Neural progenitor cell (in vitro differentiated cells): ENCODE measurements around the gene SLC23A1. TPM values are rescaled to one million over a fixed set of nuclear protein-coding genes. Genes with fewer than 3 reads are reported as not detected.

ENCODE experiments used
- DNase-seq: peaks from one replicate; pipeline ENCODE4 v3.0.0-alpha.2; 2016; ENCODE audit warnings: low spot score
- H2AFZ ChIP-seq: fragments of 200-600 bp; sonication (generic); replicated peaks from 2 replicates; pipeline ENCODE4 v1.6.1; 2016; ENCODE audit warnings: antibody characterized with exemption
- H3F3A ChIP-seq: fragments of 200-600 bp; sonication (generic); 2 replicates; pipeline ENCODE4 v1.6.1; 2016; ENCODE audit warnings: antibody characterized with exemption, low read depth
- H3K27ac ChIP-seq: fragments of 200-600 bp; sonication (generic); 2 replicates; pipeline ENCODE4 v1.5.1; 2016; ENCODE audit warnings: mild to moderate bottlenecking
- H3K27me3 ChIP-seq: fragments of 200-600 bp; sonication (generic); 2 replicates; pipeline ENCODE4 v1.6.1; 2016; ENCODE audit warnings: mild to moderate bottlenecking, moderate library complexity
- H3K36me3 ChIP-seq: fragments of 200-600 bp; sonication (generic); 2 replicates; pipeline ENCODE4 v1.5.1; 2016
- H3K4me1 ChIP-seq: fragments of 200-600 bp; sonication (generic); 2 replicates; pipeline ENCODE4 v1.6.1; 2016; ENCODE audit warnings: mixed run types
- H3K4me2 ChIP-seq: fragments of 200-600 bp; sonication (generic); 2 replicates; pipeline ENCODE4 v1.6.1; 2016
- H3K4me3 ChIP-seq: fragments of 200-600 bp; sonication (generic); 2 replicates; pipeline ENCODE4 v1.5.1; 2016
- H3K79me2 ChIP-seq: fragments of 200-600 bp; sonication (generic); 2 replicates; pipeline ENCODE4 v1.6.1; 2016; ENCODE audit warnings: low read depth
- H3K9ac ChIP-seq: fragments of 200-600 bp; sonication (generic); 2 replicates; pipeline ENCODE4 v1.6.1; 2016
- H3K9me3 ChIP-seq: fragments of 200-600 bp; sonication (generic); 2 replicates; pipeline ENCODE4 v1.5.1; 2016; ENCODE audit warnings: low read depth
- H4K20me1 ChIP-seq: fragments of 200-600 bp; sonication (generic); 2 replicates; pipeline ENCODE4 v1.6.1; 2016; ENCODE audit warnings: low read depth
- H3K27ac Mint-ChIP-seq: 3 replicates; pipeline ENCODE4 v1.8.0; 2021; ENCODE audit warnings: mixed read lengths
- H3K27me3 Mint-ChIP-seq: 2 replicates; pipeline ENCODE4 v1.8.0; 2022; ENCODE audit warnings: low read depth, mild to moderate bottlenecking, inconsistent platforms, moderate library complexity, mixed read lengths; ENCODE audit not compliant: insufficient read depth
- H3K36me3 Mint-ChIP-seq: 3 replicates; pipeline ENCODE4 v1.8.0; 2021; ENCODE audit warnings: mixed read lengths
- H3K4me1 Mint-ChIP-seq: 3 replicates; pipeline ENCODE4 v1.8.0; 2021; ENCODE audit warnings: mixed read lengths
- H3K4me3 Mint-ChIP-seq: 3 replicates; pipeline ENCODE4 v1.8.0; 2021; ENCODE audit warnings: mild to moderate bottlenecking, moderate library complexity, mixed read lengths
- H3K9me3 Mint-ChIP-seq: 3 replicates; pipeline ENCODE4 v1.8.0; 2020; ENCODE audit warnings: mixed read lengths
- CTCF ChIP-seq: fragments of 200-600 bp; sonication (generic); IDR thresholded peaks from 2 replicates; pipeline ENCODE4 v1.5.1; 2017; ENCODE audit warnings: antibody characterized with exemption, mild to moderate bottlenecking
- EZH2 ChIP-seq: fragments of 200-600 bp; sonication (generic); IDR thresholded peaks from 2 replicates; pipeline ENCODE4 v1.6.1; 2017; ENCODE audit warnings: antibody characterized with exemption, mild to moderate bottlenecking, moderate library complexity
- EZH2phosphoT487 ChIP-seq: fragments of 200-600 bp; sonication (generic); IDR thresholded peaks from 2 replicates; pipeline ENCODE4 v1.6.1; 2017; ENCODE audit warnings: antibody characterized with exemption
- total RNA-seq: library from RNA; depleted of rRNA; stranded (reverse); fragments of >200 nt; gene quantifications from 2 replicates; pipeline ENCODE4 v1.2.3, GENCODE V29; 2015; ENCODE audit warnings: low replicate concordance

The SLC23A1 gene
- total RNA-seq, 1 donor from 2014 or later: not detected

GRCh38 chr5:139391570-139392323 is 8.7 kb upstream of the SLC23A1 start:
- Histone ChIP-seq H3K9ac (no peak overlapping the region), H3K4me3 (peak overlapping the region; percentile 46), H3K27ac (no peak overlapping the region), H3K36me3 (no peaks in the 10 kb centered on the region), H3K9me3 (no peaks in the 10 kb centered on the region), H4K20me1 (peaks cover 4% of the 10 kb centered on the region), H2AFZ (peak overlapping the region; percentile 83), H3K79me2 (no peaks in the 10 kb centered on the region), H3F3A (peaks cover 36% of the 10 kb centered on the region), H3K4me2 (peak overlapping the region; percentile 82), H3K4me1 (peaks cover 16% of the 10 kb centered on the region), H3K27me3 (peaks cover 51% of the 10 kb centered on the region)
- no peak for DNase-seq
- H3K9me3 Mint-ChIP-seq: no peaks in the 10 kb centered on the region
- peaks cover 5% of the 10 kb centered on the region for H3K36me3 Mint-ChIP-seq
- no peak for TF ChIP-seq EZH2
- no peak for TF ChIP-seq EZH2phosphoT487
- no peak for TF ChIP-seq CTCF
- peak overlapping the region; percentile 52 for H3K4me3 Mint-ChIP-seq
- peaks cover 30% of the 10 kb centered on the region for H3K27me3 Mint-ChIP-seq
- no peak overlapping the region for H3K27ac Mint-ChIP-seq
- H3K4me1 Mint-ChIP-seq: peaks cover 14% of the 10 kb centered on the region

GRCh38 chr5:139390639-139391569 is 7.8 kb upstream of the SLC23A1 start:
- Histone ChIP-seq H3K4me1 (peaks cover 16% of the 10 kb centered on the region), H3F3A (peaks cover 30% of the 10 kb centered on the region), H3K9ac (no peak overlapping the region), H3K79me2 (no peaks in the 10 kb centered on the region), H3K27ac (no peak overlapping the region), H3K4me3 (no peak overlapping the region), H3K4me2 (no peak overlapping the region), H4K20me1 (peaks cover 4% of the 10 kb centered on the region), H3K36me3 (no peaks in the 10 kb centered on the region), H2AFZ (no peak overlapping the region), H3K27me3 (peaks cover 46% of the 10 kb centered on the region), H3K9me3 (no peaks in the 10 kb centered on the region)
- TF ChIP-seq CTCF (no peak), EZH2phosphoT487 (no peak), EZH2 (no peak)
- DNase-seq: no peak
- peak overlapping the region; percentile 90 for H3K27ac Mint-ChIP-seq
- peaks cover 25% of the 10 kb centered on the region for H3K27me3 Mint-ChIP-seq
- H3K4me3 Mint-ChIP-seq: no peak overlapping the region
- H3K4me1 Mint-ChIP-seq: peaks cover 10% of the 10 kb centered on the region
- H3K36me3 Mint-ChIP-seq: no peaks in the 10 kb centered on the region
- H3K9me3 Mint-ChIP-seq: no peaks in the 10 kb centered on the region

DNA sequence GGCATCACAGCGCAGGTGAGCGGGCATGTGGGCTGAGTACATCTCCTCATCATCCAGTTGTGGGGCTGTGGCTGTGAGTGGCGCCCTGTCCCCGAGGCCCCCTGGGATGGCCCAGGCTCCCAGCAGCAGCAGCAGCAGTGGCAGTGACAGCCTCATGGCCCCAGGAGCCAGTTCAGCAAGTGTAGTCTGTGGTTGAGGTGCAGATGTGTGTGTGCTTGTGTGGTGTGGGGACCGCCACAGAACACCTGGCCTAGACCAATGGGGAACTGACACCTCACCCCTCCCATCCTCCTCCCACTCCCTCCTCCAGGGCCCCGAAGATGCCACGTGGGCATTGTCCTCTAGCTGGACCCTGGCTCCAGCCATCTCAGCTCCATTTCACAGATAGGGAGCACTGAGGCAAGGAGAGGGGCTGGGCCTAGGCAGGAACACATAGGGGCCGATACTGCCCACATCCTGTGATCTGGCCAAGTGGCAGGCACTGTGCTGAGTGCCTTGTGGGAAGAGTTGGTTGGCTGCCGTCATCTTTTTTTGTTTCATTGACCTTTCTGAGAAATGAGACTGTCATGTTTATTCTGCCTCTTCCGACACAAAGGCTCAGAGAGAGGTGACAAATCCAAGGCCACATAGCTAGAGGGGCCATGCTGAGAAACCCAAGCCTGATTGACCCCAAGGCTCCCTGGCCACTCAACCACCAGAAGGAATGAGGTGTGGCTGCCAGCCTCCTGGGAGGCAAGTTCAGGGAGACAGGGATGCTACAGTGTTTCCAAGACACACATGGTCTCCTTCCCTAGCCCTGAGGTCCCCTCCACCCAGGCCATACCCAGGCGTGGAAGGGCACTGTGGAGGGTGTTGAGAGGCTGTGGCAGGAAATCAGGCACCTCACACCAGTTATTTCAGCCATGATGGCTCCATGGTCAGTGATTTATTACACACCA is 6.9 kb upstream of the SLC23A1 start, which contains the start of gene MZB1:
Gene MZB1 (minus strand): TSS at position 213 of the 938 bp plus-strand sequence. CDS start 57 bp downstream, at position 156.
- no peak within 1 kb of the TSS for H3K4me3 Mint-ChIP-seq
- peaks cover 24% of the 10 kb centered on the region for H3F3A ChIP-seq
- H2AFZ ChIP-seq: no peak within 1 kb of the TSS
- no peaks in the 10 kb centered on the region for H3K9me3 Mint-ChIP-seq
- no peaks in the 10 kb centered on the region for H3K36me3 ChIP-seq
- TF ChIP-seq CTCF (no peak), EZH2 (no peak), EZH2phosphoT487 (no peak)
- peaks cover 21% of the 10 kb centered on the region for H3K27me3 Mint-ChIP-seq
- no peaks in the 10 kb centered on the region for H3K9me3 ChIP-seq
- peaks cover 14% of the 10 kb centered on the region for H3K4me1 ChIP-seq
- H3K27ac ChIP-seq: no peak within 1 kb of the TSS
- H3K9ac ChIP-seq: no peak within 1 kb of the TSS
- H3K36me3 Mint-ChIP-seq: no peaks in the 10 kb centered on the region
- H3K4me3 ChIP-seq: no peak within 1 kb of the TSS
- no peak within 1 kb of the TSS for H3K4me2 ChIP-seq
- H3K79me2 ChIP-seq: no peaks in the 10 kb centered on the region
- peaks cover 4% of the 10 kb centered on the region for H4K20me1 ChIP-seq
- H3K27me3 ChIP-seq: peaks cover 37% of the 10 kb centered on the region
- no peak for DNase-seq
- H3K4me1 Mint-ChIP-seq: peaks cover 10% of the 10 kb centered on the region
- H3K27ac Mint-ChIP-seq: peak within 1 kb of the TSS; percentile 90
